GM19324 (cell line): Measurements from ENCODE around the gene SHANK1.

Source experiments
- ATAC-seq: cut with Tn5 transposase; IDR thresholded peaks from one replicate; pipeline ENCODE4 v1.9.1; 2021; ENCODE audit warnings: mild to moderate bottlenecking, moderate library complexity; ENCODE audit not compliant: unreplicated experiment, low FRiP score

The SHANK1 gene

DNA sequence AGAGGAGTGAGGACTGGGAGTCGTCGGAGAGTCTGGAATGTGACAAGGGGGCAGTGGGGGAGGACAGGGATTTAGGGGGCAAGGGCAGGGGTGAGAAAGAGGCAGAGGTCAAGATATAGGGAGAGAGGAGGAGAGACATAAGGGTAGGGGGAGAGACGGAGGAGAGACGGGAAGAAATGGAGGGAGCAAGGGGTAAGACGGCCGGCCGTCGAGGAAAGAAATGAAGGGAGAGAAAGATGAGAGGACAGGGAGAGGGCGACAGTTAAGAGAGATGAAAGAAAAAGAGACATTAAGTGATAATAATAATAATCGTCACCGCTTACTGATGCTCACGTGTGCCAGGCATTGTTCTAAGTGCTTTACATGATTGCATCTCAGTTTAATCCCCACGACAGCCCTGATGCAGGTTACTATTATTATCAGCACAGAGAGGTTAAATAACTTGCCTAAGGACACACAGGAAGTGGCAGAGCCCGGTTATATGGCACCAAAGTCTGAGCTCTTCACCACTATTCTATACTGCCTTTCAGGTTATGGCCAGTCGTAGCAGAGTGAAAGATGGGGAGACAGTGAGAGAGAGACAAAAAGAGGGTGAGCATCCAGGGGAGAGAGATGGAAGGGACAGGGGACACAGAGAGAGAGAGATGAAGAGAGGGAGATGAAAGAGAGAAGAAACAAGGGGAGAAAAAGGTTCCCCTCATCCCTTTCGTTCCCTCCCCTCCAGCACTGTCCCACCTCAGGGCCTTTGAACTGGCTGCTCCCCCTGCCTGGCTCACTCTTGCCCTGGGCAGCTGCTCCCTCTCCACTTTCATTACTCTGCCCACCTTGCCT lies 56.7 kb downstream of the SHANK1 start:
- ATAC-seq: no peak

DNA sequence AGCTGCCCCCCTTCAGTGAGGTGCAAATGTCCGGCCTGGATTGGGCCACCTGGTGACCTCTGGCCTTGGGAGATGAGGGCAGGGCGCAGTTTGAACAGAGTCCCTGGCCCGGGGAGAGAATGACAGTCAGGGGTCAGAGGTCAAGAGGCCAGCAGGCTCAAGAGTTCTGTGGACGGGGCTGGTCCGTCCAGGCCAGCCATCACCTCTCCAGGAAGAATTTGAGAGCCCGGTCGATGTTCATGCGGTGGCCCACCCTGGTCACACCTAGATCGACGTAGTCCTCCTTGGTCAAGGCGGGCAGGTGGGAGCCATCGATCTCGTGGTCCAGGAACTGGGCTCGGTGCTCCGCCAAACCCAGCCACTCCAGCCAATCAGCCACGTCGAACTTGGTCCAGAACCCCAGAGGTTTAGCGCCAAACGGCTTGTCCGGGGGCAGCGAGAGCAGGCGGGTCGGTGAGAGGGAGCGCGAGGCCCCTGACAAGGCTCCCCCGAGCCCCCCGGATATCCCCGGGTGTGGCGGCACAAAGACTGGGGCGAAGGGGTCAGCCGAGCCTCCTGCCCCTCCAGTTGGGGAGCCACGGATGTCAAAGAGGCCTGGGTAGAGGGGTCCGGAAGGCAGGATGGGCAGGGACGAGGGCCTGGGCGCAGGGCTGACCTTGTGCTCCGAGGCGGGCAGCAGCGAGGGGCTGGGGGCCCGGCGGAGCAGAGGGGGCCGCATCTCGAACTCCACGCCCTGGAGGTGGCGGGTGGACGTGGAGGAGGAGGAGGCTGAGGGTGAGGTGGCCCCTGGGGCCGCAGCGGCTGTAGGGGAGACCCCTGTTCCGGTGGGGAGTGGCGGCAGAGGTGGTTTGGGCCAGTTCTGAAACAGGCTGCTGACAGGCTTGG lies 57.6 kb downstream of the SHANK1 start:
- ATAC-seq: no peak

DNA sequence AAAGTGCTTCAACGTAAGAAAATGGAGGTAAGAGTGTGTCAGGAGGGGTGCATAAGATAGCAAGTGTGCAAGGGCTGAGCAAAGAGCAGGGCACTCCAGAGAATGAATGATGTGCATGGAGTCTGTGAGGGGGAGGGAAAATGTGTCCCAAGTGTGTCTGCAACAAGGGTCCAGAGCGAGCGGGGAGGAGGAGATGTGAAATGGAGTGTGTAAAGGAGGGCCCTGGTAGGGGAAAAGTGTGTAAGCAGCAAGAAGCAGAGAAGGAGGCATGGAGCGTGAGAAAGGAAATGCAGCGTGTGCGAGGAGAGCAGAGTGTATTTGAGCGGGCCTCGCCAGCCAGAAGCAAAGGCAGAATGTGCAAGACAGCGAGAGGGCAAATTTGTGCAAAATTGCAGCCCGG lies 58.6 kb downstream of the SHANK1 start:
- ATAC-seq: no peak

DNA sequence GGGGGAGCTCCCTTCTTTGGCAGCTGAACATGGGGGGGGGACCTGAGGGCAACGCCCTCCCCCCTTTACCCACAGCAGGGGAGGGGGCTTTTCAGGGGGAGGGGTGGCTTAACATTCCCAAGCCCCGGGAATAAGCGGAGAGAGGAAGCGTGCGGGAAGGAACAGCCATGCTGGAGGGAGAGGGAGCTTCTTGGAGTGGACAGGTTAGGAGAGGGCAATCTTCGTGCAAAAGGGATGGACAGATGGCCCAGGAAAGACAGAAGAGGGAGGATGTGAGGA lies 59.6 kb downstream of the SHANK1 start:
- no peak for ATAC-seq

DNA sequence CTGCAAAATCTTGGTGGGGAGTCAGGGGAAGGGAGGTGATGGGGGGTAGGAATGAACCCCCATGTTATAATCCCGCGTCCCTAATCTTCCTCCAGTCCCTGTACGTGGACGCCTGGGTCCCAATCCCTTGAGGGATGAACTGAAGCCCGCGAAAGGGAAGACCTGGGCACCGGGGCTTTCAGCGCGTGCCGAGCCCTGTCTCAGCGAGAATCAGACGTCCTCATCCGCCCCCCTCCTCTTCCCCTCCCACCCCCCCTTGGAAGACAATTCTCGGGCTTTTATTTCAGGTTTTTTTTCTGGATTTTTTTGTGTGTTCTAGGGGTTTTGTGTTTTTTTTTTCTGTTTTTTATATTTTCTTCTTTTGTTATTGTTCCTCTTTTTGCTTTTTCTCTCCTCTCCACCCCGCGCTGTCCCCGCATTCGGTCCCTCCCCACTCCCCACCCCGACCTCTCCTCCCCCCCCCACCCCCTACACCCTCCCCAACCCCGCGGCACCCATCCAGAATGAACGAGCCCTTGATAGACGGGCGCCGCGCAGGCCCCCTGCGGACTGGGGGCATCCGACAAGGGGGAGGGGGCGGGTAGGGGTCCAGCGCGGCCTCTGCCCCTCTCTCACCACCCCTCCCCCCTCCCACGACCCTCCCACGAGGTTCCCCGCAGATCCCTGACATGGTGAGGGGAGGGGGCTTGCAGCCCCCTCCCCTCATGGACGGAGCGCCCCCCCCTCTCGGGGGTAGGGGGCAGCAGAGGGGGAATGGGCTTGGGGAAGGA lies 60.1 kb downstream of the SHANK1 start:
- ATAC-seq: no peak

DNA sequence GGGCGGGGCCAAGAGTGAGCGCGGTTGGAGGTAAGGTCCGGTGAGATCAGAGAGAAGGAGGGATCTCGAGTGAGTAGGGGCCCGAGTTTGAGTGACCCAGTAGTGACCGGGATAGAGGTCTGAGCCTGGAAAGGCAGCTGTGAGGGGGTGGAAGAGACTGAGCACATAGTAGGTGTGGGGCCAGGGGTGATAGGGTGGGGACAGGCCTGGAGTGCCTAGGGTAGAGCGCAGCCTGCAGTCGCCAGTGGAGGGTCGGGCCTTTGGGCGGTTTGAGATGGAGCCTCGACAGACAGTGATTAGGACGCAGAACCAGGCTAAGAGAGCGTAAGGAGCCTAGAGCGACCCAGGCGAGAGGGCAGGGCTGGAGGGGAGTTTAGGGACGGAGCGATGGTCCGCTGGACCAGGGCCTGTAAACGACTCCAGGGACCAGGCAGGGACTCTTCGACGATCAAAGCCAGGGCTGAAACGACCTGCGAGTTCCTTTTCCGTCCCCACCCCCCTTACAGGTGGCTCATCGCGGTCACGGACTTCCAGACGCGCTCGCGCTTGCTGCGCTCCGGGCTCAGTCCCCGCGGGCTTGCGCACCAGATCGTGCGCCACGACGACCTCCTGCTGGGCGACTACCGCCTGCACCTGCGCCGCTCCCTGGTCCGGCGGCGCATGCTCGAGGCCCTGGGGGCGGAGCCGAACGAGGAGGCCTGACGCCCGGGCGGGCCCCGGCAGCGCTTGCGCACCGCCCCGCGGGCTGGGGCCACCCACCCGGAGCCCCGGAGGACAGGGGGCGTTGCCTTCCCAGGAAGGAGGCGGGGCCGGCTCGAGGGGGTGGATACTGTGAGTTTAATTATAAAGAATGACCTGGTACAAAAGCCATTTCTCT lies 60.9 kb downstream of the SHANK1 start:
- ATAC-seq: no peak

DNA sequence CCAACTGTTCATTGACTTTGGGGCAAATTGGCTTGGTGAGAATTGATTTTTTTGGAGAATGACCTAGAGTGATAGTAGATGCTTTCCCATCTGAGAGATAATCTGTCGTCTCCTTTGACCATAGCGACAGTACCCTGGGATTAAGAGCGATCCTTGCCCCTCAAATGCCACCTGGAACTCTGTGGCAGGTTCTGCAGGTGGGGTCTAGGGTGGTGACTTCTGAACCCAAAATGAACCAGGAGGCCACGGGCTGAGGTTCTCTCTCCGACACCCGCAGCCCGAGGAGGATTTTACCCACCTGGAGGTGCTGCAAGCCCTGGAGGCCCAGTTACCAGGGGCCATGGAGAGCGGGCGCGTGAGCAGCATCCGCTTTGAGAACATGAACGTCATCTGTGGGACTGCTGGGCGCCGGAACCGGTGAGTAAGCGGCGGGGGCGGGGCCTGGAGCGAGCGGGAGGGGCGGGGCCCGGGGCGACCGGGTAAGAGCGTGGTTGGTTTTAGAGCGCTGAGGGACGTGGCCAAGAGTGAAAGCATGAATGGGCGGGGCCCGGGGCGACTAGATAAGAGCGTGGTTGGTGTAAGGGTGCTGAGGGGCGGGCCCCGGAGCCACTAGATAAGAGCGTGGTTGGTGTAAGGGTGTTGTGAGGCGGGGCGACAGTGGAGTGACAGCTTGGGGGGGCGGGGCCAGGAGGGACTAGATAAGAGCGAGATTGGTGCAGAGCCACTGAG lies 61.7 kb downstream of the SHANK1 start:
- ATAC-seq: peak; percentile 73

DNA sequence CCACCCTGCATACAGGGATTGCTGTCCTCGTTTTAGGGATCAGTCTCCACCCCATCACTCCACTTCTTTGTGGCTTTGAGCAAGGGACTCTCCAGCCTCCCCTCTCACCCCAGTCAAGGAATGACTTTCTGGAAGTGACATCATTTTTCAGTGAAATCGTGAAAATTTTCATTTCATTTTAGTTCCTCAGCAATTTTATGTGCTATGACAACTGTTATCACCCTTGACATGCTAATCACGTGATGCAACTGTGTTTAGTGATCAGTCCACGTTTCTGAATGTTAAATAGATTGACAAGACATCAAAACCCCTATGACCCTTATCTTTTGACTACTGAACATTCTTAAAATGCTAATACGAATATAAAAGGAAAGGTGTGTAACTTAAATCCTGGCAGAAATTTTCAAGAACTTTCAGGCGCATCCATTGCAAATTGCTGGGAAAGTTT lies 62.4 kb downstream of the SHANK1 start:
- ATAC-seq: no peak

DNA sequence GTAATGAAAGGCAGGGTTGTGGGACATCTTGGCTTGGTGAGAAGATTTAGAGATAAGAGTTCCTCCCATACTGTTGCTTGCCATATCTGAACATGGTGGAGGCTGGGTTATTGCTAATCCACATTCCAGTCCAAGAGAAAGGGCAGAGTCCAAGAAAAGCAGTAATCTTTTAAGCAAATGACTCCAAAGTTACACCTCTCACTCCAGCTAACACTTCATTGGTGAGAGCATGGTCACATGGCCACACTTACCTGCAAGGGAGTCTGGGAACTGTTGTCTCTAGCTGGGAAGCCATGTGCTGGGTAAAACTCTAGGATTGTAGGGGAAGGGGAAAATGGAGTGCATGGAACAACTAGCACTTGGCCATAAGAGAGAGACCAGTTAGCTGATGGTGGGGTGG lies 64.7 kb downstream of the SHANK1 start:
- ATAC-seq: no peak

DNA sequence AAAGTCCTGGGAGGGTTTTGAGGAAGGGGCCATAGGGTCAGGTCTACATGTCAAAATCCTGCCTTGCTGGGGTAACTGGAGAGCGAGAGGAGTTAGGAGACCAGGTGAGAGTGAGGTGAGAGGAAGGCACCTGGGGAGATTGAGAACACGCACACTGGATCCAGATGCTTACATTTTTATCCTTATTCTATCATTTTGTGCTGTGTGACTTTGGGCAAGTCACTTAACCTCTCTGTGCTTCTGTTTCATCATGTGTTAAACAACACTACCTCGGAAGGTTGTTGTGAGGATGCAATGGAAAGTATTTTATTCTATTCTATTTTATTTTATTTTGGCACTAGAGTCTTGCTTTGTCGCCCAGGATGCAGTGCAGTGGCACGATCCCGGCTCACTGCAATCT lies 66.9 kb downstream of the SHANK1 start:
- ATAC-seq: no peak

DNA sequence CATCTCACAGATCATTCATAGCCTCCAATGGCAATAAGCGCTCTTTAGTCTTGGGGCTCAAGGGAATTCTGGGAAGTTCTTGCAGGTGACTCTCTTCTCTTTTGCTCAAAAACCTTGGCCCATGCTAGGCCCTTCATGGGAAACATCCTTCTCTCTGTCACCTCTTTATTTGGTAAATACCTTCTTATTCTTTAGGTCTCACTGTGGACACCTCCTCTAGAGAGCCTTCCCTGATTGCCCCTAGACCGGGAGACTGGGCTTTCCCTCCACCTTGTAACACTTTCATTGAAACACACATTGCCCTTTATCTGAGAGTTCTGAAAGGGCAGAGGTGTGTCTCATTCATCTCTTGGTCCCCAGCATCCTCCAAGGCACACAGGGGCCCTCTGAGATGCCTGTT lies 68.4 kb downstream of the SHANK1 start:
- ATAC-seq: no peak

DNA sequence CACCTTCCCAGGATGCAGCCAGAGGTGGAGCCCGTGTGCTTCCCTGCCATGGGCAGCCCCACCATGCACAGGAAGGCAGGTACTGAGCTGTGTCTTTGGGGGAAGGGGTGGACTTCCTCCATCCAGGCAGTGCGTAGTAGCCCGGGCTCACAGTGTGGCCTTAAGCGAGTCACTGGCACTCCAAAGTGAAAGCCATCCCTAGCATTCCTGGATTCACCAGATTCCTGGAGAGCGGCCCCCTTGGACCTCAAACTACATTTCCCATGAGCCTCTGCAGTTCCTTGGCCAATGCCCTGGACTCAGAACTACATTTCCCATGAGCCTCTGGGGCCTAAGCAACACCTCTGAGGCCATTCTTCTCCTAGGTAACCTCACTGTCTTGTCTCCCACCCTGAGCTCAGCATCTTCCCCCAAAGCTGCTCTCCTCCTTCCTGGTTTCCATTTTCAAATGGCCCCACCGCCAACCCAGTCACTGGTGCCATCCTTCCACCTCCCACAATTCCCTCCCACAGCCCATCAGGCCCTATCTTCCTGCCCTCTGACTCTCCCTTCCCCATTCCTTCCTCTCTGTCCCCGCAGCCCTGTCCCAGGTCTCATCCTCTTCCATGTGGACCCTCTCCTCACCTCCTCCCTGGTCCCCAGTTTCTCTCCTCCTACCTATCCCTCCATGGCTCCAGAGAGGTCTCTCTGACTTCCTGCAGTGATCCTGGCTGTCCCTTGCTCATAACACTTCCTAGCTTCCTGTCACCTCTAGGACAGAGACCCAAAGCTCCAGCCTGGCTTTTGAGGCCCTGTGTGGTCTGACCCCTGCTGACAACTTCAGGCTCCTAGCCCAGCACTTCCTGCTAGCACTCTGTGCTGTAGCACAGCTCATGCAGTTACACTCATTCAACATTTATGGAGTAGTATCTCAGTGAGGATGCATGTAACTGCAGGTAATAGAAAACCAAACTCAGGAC lies 69.9 kb downstream of the SHANK1 start, which contains the start of gene C19orf81:
Gene C19orf81 (plus strand): TSS at position 13 of the 959 bp plus-strand sequence. CDS start 0 bp downstream, at position 13.
- no peak for ATAC-seq

DNA sequence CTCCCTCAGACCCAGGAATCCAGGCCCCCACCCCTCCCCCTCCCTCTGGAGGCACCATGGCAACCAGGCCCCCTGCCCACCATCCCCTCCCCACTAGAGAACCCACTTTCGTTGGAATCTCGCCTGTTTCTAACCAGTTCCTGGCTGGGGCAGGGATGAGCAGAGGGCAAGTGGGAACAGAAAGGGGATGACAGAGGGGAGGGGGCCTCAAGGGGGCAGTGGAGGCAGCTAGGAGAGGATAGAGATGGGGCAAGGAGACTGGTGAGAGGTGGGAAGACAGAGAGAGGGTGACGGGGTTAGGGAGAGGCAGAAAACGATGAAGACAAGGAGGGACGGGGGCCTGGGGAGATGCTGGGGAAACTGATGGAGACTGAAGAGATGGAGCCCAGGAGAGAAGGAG lies 70.9 kb downstream of the SHANK1 start:
- ATAC-seq: no peak

DNA sequence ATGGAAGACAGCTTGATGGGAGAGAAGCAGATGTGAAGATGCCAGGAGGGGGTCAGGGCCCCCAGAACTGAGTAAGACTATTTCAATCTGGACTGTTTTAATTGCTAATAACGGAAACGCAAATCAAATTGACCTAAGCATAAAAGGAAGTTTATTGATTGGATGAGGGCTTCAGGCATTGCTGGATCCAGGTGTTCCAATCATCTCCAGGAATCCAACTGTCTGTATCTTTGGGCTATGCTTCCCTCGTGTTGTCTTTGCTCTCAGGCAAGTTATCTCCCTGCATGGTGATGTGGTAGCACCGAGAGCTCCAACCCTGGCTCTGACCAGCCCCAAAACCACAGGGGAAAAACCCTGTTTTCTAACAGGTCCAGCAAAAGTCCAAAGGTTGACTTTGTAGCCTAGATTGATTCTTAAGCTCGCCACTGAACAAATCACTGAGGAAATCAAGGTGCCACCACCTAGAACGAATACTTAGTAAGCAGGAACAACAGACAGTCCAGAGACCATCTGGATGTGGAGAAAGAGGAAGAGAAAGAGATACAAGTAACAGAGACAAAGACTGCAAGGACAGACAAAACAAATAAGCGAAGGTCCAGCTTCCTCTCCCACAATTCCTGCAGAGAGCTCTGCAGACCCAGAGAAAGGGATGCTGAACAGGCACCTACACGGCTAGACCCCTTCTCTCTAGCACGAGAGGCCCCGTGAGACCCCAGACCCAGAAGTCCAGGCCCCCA lies 71.6 kb downstream of the SHANK1 start:
- no peak for ATAC-seq

DNA sequence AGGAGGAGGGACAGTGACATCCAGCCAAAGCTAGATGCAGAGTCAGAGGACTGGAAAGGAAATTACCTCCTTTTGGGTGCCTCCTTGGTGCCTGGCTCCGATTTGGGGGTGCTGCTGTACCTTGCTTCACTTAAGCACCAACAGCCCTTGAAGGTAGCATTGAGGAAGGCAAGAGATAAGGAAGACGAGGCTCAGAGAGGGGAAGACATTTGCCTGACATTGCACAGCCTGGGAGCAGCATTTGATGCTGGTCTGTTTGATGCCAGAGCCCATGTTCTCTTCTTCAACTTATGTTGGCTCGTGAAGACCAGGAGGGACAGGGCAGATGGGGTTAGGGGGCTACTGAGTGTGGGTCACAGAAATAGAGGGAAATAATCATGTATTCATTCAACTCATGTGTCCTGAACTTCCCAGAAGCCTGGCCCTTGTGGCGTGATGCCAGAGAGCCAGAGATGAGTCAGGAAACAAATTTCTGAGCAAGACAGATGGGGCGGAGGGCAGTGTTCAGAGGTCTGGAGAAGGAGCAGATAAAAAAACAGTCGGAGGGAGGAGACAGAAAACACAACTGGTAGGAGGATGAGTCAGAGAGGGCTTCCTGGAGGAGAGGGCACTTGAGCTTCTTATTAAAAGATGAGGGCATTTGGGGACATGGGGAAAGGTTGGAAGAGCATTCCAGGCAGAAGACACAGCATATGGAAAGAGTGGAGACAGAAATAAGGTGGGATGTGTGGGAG lies 73.4 kb downstream of the SHANK1 start:
- no peak for ATAC-seq

DNA sequence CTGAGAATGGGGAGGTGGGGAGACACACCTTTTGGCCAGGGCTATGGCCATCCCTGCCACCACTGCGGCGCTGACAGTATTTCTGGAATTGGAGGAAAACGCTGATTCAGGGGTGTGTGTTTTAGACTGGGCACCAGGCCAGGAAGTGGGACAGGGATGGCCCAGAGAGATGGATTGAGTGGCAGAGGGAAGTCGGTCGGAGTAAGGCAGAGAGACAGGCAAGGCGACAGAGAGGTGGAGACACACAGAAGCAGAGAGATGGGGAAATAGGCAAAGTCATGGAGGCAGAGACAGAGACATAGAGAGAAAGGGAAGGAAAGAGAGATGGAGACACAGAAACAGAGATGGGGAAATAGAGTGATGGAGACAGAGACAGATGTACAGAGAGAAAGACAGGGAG lies 74.5 kb downstream of the SHANK1 start:
- no peak for ATAC-seq
